Activated gamma-delta T cell treated with anti-CD3 and anti-CD28 coated beads, Interleukin-2, amount 50 U/mL, for 16 hours (primary cell): ENCODE results near the gene GFI1B.
"Not testable (repeated sequence)": the region's sequence is repeated elsewhere in the genome, so short reads cannot be mapped to it uniquely, and the experiment has no call there.

ENCODE experiments used
- DNase-seq: peaks from one replicate; pipeline ENCODE4 v3.0.0-alpha.2; 2020; ENCODE audit warnings: low read depth

The GFI1B gene

DNA sequence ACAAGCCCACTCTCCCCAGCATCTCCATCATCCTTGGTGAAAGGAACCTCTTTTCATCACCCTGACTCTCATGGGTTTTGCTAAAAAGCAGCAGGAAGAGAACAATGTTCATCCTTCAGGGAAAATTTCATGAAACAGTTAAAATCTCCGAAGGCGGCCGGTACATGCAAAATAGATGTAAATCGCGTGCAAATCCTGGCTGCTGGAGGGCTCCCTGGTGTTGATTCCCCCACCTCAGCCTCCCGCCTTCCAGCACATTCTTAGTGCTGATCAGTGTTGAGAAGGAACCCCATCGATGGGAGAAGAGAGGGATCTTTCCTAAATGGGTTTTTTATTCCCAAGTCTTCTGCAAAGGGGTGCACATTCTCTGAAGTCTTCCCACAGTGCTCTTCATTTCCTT is 8.7 kb upstream of the GFI1B start:
- no peak for DNase-seq

DNA sequence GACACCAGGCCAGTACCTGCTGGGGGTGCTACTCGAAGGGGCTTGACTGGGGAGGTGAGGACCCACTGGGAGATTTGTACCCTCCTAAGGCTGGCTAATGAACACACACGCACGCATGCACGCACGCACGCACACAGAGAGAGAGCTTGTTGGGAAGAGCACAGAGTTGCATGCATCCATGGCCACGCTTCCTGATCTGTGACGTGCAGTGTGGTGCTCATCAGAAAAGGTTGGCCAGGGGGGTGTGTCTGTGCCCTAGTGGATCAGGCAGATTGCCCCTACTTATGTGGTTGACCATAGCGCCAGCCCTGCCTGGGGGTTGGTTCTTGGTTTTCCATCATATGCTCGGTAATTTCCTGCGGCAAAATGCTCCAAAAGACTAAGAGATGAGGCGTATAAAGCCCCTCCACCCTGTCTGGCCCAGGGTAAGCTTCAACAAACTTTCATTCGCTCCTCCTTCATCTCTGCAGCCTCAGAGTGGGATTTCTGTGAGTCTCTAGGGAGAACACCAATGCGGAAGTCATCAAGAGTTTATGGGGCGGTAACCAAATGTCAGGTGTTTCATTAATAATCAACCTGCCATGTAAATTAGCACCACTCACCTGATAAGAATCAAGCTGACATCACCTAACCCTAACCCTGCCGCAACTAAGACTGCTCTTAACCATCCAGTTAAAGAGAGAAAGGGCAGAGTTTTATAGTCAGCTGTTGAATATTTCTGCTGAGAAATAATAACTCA is 8.0 kb upstream of the GFI1B start:
- no peak for DNase-seq

DNA sequence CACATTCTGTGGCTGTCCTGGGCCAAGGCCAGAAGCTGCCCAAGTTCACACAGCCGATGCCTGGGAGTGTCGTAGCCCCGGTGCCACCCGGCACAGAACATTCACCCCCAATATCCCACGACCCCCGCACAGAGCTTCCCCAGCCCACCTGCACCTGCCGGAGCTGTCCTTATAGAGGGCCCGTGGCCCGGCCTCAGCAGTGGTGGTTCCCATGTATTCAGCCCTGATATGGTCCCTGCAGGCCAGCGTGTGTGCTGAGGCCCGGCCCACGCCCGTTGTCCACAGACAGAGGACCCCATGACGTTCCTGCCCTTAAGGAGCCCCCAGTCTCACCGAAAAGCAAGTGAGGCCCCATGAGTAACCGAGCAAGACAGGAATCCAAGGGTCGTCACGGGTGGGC is 5.3 kb upstream of the GFI1B start:
- no peak for DNase-seq

DNA sequence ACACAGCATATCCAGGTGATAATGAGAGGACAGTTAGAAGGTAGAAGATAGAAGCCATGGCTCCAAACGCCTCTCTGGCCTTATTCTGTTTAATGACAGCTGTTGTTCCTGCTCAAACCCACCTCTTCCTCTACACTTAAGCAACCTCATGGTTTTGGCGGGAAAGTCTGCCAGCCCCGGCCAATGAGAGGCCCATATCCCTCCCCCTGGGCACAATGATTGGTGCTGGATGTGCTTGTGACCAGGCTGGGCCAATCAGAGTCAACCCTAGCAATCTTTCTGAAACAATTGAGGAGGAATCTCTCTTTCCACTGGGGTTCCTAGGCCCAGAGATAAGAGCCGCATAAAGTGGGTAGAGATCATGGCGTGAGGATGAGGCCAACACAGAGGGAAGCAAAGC is 4.8 kb upstream of the GFI1B start:
- no peak for DNase-seq

DNA sequence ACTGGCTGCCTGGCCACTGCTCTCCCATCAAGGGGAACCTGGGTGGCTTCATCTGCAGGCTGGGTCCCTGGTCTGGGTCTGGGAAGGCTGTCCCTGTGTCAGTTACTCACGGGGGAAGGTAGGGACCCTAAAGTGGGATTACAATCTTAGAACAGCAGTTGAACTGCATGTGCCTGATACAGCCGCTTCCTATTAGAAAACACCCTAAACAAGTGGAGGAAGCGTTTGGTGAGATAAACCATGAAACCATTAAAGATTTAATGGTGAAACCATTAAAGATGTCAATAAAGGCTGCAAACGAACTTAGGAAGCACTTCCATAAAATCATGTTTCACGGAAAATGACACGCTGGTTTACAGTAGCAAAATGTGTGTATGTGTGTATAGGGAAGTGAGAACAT is 2.5 kb upstream of the GFI1B start:
- no peak for DNase-seq

DNA sequence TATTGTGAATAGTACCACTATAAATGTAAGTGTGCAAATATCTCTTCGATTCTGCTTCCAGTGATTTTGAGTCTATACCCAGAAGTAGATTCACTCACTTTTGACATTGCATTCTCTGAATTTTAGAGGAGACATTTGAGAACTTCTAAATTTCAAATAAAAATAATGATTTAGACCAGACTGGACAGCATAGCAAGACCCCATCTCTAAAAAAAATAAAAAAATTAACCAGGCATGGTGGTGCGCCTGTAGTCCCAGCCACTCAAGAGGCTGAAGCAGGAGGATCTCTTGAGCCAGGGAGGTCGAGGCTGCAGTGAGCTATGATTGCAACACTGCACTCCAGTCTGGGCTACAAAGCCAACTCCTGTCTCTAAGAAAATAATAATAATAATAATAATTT is 1.9 kb upstream of the GFI1B start:
- DNase-seq = no peak

DNA sequence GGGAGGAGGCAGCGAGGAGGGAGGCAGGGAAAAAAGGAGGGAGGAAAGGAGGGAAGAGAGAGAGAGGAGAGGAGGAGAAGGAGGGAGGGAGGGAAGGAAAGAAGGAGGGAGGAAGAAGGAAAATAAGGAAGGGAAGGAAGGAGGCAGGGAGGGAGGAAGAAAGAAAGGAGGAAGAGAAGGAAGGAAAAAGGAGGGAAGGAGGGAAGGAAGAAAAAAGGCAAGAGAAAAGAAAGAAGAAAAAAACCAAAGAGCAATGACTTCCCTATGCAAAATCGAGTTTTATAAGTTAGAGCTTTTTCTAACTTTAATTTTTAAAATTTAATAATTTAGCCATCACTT is 413 bp upstream of the GFI1B start:
- DNase-seq = no peak

DNA sequence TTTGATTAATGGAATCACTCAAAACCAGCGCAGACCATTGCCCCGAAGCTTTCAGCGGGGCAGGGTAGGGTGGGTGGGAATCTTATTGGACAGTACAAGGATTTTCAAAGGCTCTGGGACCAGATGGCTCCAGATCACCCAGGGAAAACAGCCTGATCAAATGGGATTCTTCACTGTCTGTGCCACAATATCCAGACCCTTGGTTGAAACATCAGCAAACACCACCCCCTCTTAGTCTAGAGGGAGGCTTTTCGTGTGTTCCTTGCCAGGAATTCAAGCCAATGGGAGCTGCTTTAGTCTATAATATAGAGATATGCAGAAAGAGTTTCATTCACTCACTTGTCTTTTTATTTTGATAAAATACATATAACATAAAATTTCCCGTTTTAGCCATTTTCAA is 1.7 kb downstream of the GFI1B start:
- no peak for DNase-seq

DNA sequence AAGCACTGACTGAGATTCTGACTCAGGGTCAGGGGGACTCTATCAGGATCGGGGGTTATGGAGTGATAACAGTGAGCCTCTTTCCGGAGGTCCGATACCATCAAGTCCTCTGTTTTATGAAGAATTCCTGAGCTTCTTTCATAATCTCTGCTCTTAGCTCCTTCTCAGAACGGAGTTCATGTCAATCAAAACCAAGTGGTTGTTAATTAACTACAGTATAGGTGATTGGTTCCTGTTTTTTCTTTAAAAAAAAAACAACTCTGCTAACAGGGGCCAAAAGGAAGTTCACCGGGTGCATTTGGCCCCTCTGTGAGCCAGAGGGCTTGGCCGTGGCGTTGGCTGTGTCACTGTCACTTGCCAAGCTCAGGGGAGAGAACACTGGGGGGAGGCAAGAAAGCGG is 4.0 kb downstream of the GFI1B start:
- no peak for DNase-seq

DNA sequence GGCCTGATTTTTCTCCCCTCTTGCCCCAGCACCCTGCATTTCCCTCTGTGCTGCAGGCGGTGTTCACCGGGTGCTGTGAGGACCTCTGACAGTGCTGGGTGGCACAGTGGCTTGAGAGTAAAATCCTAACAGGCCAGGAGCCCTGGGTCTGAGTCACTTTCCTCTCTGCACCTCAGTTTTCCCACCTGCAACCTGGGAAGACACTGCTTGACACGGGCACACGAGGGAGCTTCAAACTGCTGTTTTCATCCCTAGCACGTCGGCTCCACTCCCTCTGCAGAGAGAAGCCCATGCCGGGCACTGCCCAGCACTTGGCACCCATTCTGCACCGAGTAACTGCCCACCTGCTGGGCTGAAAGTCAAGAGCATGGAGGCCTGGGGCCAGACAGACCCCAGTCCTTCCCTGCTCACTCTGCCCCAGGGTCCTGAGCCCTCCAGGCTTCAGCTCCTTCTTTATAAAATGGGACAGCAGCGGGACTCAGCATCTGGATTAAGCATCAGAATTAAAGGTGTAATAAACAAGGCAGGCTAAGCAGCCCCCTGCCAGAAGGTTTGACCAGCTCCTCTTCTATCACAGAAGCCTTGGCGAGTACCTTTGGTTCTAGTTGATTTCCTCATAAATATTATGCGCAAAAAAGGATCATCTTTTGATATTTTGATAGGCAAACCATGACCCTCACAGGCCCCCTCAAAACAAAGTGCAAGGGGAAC is 5.2 kb downstream of the GFI1B start:
- no peak for DNase-seq

DNA sequence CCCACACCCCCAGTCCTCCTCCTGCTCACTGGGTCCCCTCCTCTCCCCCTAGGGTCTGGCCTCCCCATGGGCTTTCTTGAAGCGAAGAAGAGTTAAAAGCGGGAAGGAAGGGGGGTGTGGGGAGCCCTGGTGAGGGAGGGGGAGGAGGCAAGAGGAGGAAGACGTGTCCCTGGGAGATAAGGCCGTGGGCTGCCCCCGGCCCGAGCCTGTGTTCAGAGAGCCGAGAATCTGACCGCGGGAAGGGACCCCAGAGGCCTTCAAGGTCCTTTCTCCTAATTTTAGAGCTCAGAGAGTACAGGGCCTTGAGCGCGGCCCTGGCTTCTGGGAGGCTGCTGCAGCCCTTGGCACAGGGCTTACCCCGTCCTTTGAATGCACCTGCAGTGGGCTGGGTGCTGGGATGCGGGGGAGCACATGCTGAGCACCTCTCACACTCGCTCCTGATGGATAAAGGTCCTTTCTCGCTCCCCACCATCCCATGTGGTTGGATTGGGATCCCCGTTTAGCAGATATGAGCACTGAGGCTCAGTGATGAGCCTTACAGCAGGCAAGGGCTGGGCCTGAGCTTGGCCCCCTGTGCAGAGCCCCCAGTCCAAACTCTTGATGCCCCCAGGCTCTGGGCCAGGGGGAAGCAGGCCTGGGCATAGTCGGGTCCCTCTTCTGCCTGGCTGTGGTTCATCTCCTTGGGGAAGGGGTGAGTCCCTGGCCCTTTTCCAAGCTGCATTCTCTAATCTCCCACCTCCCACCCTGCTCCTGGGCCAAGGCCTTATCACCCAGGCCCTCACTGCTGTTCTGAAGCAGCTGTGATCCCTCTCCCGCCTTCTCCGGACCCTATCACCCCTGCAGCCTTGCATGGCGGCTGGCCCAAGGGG is 5.9 kb downstream of the GFI1B start:
- no peak for DNase-seq

DNA sequence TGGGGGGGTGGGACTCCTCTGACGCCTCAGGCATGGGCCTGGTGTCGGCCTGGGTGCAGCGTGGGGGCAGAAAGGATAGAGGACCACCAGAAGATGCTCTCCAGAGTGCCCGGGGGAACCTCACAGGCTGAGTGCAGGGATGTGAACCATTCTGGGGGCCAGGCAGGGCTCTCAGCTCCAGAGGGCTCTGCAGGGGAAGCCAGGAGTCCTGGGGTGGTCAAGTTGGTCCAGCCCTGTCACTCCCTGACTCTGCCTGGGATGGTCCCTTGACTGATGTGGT is 6.5 kb downstream of the GFI1B start:
- DNase-seq = no peak

DNA sequence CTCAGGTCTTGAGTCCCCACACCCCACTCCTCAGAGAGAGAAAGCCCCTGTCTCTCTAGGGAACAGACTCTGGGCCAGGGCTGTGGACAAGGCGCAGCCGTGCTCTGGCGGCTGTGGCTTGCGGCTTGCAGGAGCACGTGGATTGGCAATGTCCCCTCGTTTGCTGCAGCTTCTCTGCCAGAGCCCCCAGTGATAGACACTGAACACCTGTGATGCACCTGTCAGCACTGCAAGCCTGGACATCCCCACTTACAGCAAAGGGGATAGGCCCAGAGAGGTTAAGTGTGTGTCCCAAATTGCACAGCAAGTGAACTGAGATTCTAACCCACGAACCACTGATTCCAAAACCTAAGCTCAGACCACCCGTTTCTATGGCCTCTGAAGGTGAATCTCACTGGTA is 7.0 kb downstream of the GFI1B start:
- no peak for DNase-seq

DNA sequence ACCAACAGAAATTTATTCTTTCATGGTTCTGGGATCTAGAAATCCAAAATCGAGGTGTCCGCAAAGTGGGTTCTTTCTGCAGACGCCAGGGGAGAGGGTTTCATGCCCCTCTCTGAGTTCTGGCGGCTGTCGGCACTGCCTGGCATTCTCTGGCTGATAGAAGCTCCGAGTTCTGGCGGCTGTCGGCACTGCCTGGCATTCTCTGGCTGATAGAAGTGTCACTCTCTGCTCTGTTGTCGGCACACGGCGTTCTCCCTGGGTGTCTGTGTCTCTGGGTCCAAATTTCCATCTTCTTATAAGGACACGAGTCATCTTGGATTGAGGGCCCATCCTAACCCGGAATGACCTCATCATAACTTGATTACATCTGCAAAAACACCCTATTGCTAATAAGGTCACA is 7.6 kb downstream of the GFI1B start:
- no peak for DNase-seq

DNA sequence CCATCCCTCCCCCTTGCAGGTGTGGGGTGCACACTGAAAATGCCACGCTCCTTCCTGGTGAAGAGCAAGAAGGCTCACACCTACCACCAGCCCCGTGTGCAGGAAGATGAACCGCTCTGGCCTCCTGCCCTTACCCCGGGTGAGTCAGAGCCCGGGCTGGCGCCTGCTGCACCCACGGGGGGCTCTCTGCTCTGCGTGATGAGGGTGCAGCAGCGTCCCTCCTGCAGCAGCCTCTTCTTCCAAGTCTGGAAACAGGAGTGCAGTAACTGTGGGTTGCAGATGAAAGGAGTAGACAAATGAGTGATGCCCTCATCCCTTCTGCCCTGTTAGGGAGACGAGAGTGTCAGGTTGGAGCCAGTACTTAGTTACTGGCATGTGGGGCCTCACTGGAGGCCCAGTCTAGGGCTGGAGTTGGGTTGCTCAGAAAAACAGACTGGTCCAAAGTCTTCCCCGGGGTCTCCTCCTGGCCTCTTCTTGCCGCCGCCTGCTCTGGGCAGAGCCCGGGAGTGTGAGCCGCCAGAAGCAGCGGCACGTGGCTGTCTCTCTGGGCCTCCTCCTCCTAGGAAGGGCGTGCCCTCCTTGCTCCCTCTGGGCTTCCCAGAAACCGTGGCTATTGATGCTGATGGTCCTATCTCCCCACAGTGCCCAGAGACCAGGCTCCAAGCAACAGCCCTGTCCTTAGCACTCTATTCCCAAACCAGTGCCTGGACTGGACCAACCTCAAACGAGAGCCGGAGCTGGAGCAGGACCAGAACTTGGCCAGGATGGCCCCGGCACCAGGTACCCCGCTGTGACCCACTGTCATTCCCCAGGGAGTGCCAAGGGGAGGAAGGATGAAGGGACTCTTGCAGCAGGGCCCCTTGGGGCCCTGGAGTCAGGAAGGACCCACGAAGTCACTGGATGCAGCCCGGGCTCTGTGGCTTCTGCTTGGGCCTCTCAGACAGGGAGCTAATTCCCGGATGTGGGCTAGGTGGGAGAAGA is 8.4 kb downstream of the GFI1B start:
- DNase-seq = no peak

DNA sequence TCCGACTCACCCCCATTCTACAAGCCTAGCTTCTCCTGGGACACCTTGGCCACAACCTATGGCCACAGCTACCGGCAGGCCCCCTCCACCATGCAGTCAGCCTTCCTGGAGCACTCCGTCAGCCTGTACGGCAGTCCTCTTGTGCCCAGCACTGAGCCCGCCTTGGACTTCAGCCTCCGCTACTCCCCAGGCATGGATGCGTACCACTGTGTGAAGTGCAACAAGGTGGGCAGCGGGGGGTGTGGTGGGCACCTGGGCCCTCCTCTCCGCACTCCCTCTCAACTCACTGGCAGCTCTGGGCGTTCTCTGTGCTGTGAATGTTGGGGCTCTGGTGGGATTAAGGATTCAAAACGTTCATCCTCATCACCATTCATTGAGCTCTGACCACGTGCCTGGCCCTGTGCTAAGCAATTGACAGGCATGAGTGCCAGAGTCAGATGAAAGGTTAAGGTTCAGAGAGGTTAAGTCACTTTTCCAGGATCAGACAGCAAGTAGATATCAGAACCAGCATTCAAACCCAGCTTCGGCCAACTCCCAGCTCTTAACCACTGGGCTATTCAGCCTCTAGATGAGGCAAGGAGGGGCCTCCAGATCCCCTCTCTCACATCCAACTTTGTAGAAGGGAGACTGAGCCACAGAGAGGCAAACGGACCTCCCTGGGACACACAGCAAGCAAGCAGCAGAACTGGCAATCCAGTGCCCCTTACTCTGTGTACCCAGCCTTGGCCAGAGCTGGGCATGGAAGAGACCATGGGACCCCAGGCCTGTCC is 9.9 kb downstream of the GFI1B start:
- DNase-seq = no peak

DNA sequence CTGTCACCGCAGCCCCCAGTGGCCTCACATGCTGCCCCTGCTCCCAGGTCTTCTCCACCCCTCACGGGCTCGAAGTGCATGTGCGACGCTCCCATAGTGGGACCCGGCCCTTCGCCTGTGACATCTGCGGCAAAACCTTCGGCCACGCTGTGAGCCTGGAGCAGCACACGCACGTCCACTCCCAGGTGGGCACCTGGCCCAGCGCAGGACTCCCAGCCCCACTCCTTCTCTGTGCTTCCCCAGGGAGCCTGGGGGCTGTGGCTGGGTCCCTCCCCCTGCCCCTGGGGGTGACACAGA is 10.5 kb downstream of the GFI1B start:
- no peak for DNase-seq

DNA sequence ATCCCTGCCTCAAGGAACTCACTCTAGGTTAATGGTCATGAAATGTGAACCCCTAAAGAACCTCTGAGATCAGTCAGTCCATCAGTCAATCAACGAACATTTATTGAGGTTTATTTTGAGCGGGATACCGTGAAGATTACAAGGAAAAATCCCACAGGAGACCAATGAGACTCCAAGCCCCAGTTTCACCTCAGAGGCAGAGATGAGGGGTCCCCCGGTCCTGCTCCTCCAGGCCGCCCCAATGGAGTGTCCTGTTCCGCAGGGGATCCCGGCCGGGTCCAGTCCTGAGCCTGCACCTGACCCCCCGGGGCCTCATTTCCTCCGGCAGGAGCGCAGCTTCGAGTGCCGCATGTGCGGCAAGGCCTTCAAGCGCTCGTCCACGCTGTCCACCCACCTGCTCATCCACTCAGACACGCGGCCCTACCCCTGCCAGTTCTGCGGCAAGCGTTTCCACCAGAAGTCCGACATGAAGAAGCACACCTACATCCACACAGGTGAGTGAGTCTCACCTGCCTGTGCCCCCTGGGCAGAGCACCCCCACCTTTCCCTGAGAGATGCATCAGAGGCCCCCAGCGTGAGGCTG is 11.0 kb downstream of the GFI1B start:
- DNase-seq = no peak

DNA sequence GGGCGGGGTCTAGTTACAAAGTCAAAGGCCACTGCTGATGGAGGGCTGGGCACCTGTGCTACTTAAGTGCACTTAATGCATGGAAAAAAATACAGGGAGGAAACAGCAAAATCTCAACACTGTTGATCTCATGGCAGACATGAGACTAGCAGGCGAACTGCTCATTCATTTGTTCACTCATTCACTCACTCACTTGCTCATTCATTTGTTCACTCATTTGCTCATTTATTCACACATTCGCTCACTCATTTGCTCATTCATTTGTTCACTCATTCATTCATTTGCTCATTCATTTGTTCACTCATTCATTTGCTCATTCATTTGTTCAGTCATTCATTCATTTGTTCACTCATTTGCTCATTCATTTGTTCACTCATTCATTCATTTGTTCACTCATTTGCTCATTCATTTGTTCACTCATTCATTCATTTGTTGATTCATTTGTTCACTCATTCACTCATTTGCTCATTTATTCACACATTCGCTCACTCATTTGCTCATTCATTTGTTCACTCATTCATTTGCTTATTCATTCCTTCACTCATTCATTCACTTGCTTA is 11.6 kb downstream of the GFI1B start:
- DNase-seq = not testable (repeated sequence)

DNA sequence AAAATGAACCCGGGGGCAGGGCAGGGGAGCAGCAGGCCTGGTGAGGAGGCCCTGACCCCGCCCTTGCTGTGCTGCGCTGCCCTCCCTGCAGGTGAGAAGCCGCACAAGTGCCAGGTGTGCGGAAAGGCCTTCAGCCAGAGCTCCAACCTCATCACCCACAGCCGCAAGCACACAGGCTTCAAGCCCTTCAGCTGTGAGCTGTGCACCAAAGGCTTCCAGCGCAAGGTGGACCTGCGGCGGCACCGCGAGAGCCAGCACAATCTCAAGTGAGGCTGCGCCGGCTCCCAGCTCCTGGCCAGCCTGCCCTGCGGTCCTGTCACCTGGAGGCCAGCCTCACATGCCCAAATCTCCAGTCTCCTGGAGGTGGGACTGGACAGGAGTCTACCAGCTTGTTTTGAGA is 12.3 kb downstream of the GFI1B start:
- no peak for DNase-seq
